ENCODE data around the gene KCNAB2.
A peak's percentile ranks its signal among the peaks of the same experiment; 100 is the strongest.
"Not testable (repeated sequence)": the region's sequence is repeated elsewhere in the genome, so short reads cannot be mapped to it uniquely, and the experiment has no call there.

The KCNAB2 gene

GRCh38 chr1:6011161-6011945 is 34.3 kb upstream of the KCNAB2 start:
- DNase-seq, result no peak

GRCh38 chr1:6011946-6012258 is 33.8 kb upstream of the KCNAB2 start:
- no peak for DNase-seq

- no peak for DNase-seq
These were observed 33.0 kb upstream of the KCNAB2 start for GRCh38 chr1:6012529-6013318.

GRCh38 chr1:6013491-6013890 is 32.2 kb upstream of the KCNAB2 start:
- DNase-seq, result no peak

- DNase-seq, result no peak
These were observed 31.3 kb upstream of the KCNAB2 start for GRCh38 chr1:6014130-6014999.

- no peak for DNase-seq
These were observed 29.4 kb upstream of the KCNAB2 start for GRCh38 chr1:6016191-6016865.

- DNase-seq, result not testable (repeated sequence)
These were observed 28.0 kb upstream of the KCNAB2 start for GRCh38 chr1:6017654-6018053.

- no peak for DNase-seq
These were observed 26.4 kb upstream of the KCNAB2 start for GRCh38 chr1:6019166-6019845.

GRCh38 chr1:6022193-6022592 is 23.5 kb upstream of the KCNAB2 start:
- no peak for DNase-seq

GRCh38 chr1:6023346-6023745 is 22.3 kb upstream of the KCNAB2 start:
- DNase-seq, result no peak

GRCh38 chr1:6024376-6024775 is 21.3 kb upstream of the KCNAB2 start:
- DNase-seq, result no peak

- no peak for DNase-seq
These were observed 20.2 kb upstream of the KCNAB2 start for GRCh38 chr1:6025269-6026094.

GRCh38 chr1:6026095-6026809 is 19.4 kb upstream of the KCNAB2 start:
- peak; percentile 95 for DNase-seq

GRCh38 chr1:6027591-6027990 is 18.1 kb upstream of the KCNAB2 start:
- DNase-seq, result no peak

GRCh38 chr1:6028042-6028850 is 17.4 kb upstream of the KCNAB2 start:
- peak; percentile 78 for DNase-seq

- no peak for DNase-seq
These were observed 16.3 kb upstream of the KCNAB2 start for GRCh38 chr1:6029351-6029750.

GRCh38 chr1:6030132-6030531 is 15.6 kb upstream of the KCNAB2 start:
- no peak for DNase-seq

GRCh38 chr1:6030547-6031261 is 15.0 kb upstream of the KCNAB2 start:
- no peak for DNase-seq

GRCh38 chr1:6033124-6033523 is 12.6 kb upstream of the KCNAB2 start:
- no peak for DNase-seq
